ENCODE measurements around the gene MINDY4B. TPM values are rescaled to one million over a fixed set of nuclear protein-coding genes. Genes with fewer than 3 reads are reported as not detected.

MINDY4B gene
- total RNA-seq, 1 donor from 2014 or later = not detected

DNA sequence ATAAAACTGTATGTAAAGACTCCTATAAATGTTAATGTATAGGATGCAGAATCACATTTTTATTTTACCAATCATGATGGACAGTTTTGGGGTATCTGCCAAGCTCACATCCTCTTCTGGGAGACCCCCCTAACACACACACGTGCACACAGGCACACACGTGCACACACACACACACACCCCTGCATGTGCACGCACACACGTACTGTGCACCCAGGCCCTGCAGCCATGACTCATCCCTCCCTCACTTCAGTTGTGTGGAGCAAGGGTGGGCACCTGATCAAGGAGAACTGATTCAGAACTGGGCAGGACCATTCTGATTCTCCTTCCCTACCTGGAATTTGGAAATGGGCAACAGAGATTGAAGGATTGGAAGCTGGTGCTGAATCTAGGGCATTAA, 16.0 kb upstream of the MINDY4B start:
- Histone ChIP-seq H2AFZ (ENCODE audit: low read depth, low read length) (no peak overlapping the region), H3K4me3 (ENCODE audit: insufficient read depth, low read depth, low read length) (no peak overlapping the region), H3K4me2 (ENCODE audit: low read length) (no peak overlapping the region), H3K27ac (ENCODE audit: low read depth, low read length) (no peak overlapping the region), H3K4me1 (ENCODE audit: insufficient read depth, low read length) (no peaks in the 10 kb centered on the region), H3K79me2 (ENCODE audit: insufficient read depth, low read length) (no peaks in the 10 kb centered on the region), H3K9ac (ENCODE audit: low read length) (no peak overlapping the region), H3K9me3 (ENCODE audit: insufficient read depth, low read depth, low read length) (no peaks in the 10 kb centered on the region), H3K27me3 (ENCODE audit: insufficient read depth, low read length) (peaks cover 8% of the 10 kb centered on the region), H4K20me1 (ENCODE audit: insufficient read depth, low read length) (no peaks in the 10 kb centered on the region), H3K36me3 (ENCODE audit: insufficient read depth, low read length) (no peaks in the 10 kb centered on the region)
- H3K36me3 Mint-ChIP-seq (ENCODE audit: low read depth, unreplicated experiment) = no peaks in the 10 kb centered on the region
- H3K4me1 Mint-ChIP-seq (ENCODE audit: low read depth, unreplicated experiment) = peaks cover 10% of the 10 kb centered on the region
- TF ChIP-seq EZH2 (IDR thresholded peaks at IDR 0.05; ENCODE audit: insufficient read depth, low read length) = no peak
- no peaks in the 10 kb centered on the region for H3K9me3 Mint-ChIP-seq (ENCODE audit: unreplicated experiment)
- H3K27ac Mint-ChIP-seq (ENCODE audit: unreplicated experiment) = no peak overlapping the region
- no peak overlapping the region for H3K4me3 Mint-ChIP-seq (ENCODE audit: unreplicated experiment)
- FAIRE-seq (no peak), DNase-seq (ENCODE audit: low read depth) (no peak)
- H3K27me3 Mint-ChIP-seq (ENCODE audit: low read depth, unreplicated experiment) = peaks cover 40% of the 10 kb centered on the region

- Mint-ChIP-seq H3K36me3 (ENCODE audit: low read depth, unreplicated experiment) (no peaks in the 10 kb centered on the region), H3K4me1 (ENCODE audit: low read depth, unreplicated experiment) (peaks cover 10% of the 10 kb centered on the region), H3K27me3 (ENCODE audit: low read depth, unreplicated experiment) (peaks cover 31% of the 10 kb centered on the region), H3K9me3 (ENCODE audit: unreplicated experiment) (no peaks in the 10 kb centered on the region), H3K27ac (ENCODE audit: unreplicated experiment) (no peak overlapping the region), H3K4me3 (ENCODE audit: unreplicated experiment) (no peak overlapping the region)
- Histone ChIP-seq H3K9me3 (ENCODE audit: insufficient read depth, low read depth, low read length) (no peaks in the 10 kb centered on the region), H2AFZ (ENCODE audit: low read depth, low read length) (no peak overlapping the region), H3K27me3 (ENCODE audit: insufficient read depth, low read length) (peaks cover 8% of the 10 kb centered on the region), H3K36me3 (ENCODE audit: insufficient read depth, low read length) (no peaks in the 10 kb centered on the region), H3K9ac (ENCODE audit: low read length) (no peak overlapping the region), H4K20me1 (ENCODE audit: insufficient read depth, low read length) (no peaks in the 10 kb centered on the region), H3K4me3 (ENCODE audit: insufficient read depth, low read depth, low read length) (no peak overlapping the region), H3K79me2 (ENCODE audit: insufficient read depth, low read length) (no peaks in the 10 kb centered on the region), H3K4me1 (ENCODE audit: insufficient read depth, low read length) (no peaks in the 10 kb centered on the region), H3K27ac (ENCODE audit: low read depth, low read length) (no peak overlapping the region), H3K4me2 (ENCODE audit: low read length) (no peak overlapping the region)
- FAIRE-seq = no peak
- no peak for TF ChIP-seq EZH2 (IDR thresholded peaks at IDR 0.05; ENCODE audit: insufficient read depth, low read length)
- TF ChIP-seq, protein P1, sequence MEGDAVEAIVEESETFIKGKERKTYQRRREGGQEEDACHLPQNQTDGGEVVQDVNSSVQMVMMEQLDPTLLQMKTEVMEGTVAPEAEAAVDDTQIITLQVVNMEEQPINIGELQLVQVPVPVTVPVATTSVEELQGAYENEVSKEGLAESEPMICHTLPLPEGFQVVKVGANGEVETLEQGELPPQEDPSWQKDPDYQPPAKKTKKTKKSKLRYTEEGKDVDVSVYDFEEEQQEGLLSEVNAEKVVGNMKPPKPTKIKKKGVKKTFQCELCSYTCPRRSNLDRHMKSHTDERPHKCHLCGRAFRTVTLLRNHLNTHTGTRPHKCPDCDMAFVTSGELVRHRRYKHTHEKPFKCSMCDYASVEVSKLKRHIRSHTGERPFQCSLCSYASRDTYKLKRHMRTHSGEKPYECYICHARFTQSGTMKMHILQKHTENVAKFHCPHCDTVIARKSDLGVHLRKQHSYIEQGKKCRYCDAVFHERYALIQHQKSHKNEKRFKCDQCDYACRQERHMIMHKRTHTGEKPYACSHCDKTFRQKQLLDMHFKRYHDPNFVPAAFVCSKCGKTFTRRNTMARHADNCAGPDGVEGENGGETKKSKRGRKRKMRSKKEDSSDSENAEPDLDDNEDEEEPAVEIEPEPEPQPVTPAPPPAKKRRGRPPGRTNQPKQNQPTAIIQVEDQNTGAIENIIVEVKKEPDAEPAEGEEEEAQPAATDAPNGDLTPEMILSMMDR (IDR thresholded peaks at IDR 0.05; ENCODE audit: insufficient read depth, low read depth, low read length) = no peak
- DNase-seq (ENCODE audit: low read depth) = no peak
Measured at GRCh38 chr3:150920236-150920635, 15.0 kb upstream of the MINDY4B start.

- Mint-ChIP-seq H3K4me3 (ENCODE audit: unreplicated experiment) (no peak overlapping the region), H3K36me3 (ENCODE audit: low read depth, unreplicated experiment) (no peaks in the 10 kb centered on the region), H3K4me1 (ENCODE audit: low read depth, unreplicated experiment) (peaks cover 10% of the 10 kb centered on the region), H3K27me3 (ENCODE audit: low read depth, unreplicated experiment) (peaks cover 16% of the 10 kb centered on the region), H3K27ac (ENCODE audit: unreplicated experiment) (no peak overlapping the region), H3K9me3 (ENCODE audit: unreplicated experiment) (no peaks in the 10 kb centered on the region)
- no peak for TF ChIP-seq EZH2 (IDR thresholded peaks at IDR 0.05; ENCODE audit: insufficient read depth, low read length)
- TF ChIP-seq, protein P1 (IDR thresholded peaks at IDR 0.05; ENCODE audit: insufficient read depth, low read depth, low read length) = no peak
- H4K20me1 ChIP-seq (ENCODE audit: insufficient read depth, low read length) = no peaks in the 10 kb centered on the region
- H3K27ac ChIP-seq (ENCODE audit: low read depth, low read length) = no peak overlapping the region
- no peaks in the 10 kb centered on the region for H3K9me3 ChIP-seq (ENCODE audit: insufficient read depth, low read depth, low read length)
- H3K36me3 ChIP-seq (ENCODE audit: insufficient read depth, low read length) = no peaks in the 10 kb centered on the region
- no peak overlapping the region for H3K4me2 ChIP-seq (ENCODE audit: low read length)
- FAIRE-seq (no peak), DNase-seq (ENCODE audit: low read depth) (no peak)
- H2AFZ ChIP-seq (ENCODE audit: low read depth, low read length) = no peak overlapping the region
- no peak overlapping the region for H3K9ac ChIP-seq (ENCODE audit: low read length)
- no peak overlapping the region for H3K4me3 ChIP-seq (ENCODE audit: insufficient read depth, low read depth, low read length)
- H3K27me3 ChIP-seq (ENCODE audit: insufficient read depth, low read length) = peaks cover 7% of the 10 kb centered on the region
- no peaks in the 10 kb centered on the region for H3K4me1 ChIP-seq (ENCODE audit: insufficient read depth, low read length)
- no peaks in the 10 kb centered on the region for H3K79me2 ChIP-seq (ENCODE audit: insufficient read depth, low read length)
Measured at GRCh38 chr3:150917951-150918350, 12.7 kb upstream of the MINDY4B start.
